DMS 273 (cell line): ENCODE results near the gene ABCC5.
A peak's percentile ranks its signal among the peaks of the same experiment; 100 is the strongest.
"Not testable (repeated sequence)": the region's sequence is repeated elsewhere in the genome, so short reads cannot be mapped to it uniquely, and the experiment has no call there.

Source experiments
- DNase-seq: peaks from one replicate; lab custom pipeline; 2025; ENCODE audit not compliant: unreplicated experiment; lab: John Stamatoyannopoulos, UW

Gene ABCC5

GRCh38 chr3:184016811-184017671 lies 643 bp downstream of the ABCC5 start:
- peak; percentile 89 for DNase-seq

DNA sequence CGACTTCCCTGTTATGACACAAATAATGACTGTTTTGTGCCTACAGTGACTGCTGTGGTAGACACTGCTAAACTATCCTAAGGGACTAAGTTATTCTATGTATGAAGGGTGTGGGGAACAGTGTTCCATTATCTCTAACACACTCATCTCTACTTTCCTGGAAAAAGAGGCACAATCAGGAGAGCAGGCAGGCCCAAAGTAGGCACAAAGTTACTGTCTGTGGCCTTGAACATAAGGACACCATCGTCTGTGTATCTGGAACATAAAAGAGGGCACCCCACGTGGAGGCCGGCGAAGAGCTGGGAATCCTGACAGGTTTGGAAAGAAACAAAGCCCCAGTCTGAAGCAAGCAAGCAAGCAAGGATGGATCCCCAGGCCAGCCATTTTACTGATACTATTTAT lies 1.5 kb downstream of the ABCC5 start:
- DNase-seq: peak; percentile 51

- peak; percentile 90 for DNase-seq
Measured at GRCh38 chr3:184015381-184016019, 2.2 kb downstream of the ABCC5 start.

DNA sequence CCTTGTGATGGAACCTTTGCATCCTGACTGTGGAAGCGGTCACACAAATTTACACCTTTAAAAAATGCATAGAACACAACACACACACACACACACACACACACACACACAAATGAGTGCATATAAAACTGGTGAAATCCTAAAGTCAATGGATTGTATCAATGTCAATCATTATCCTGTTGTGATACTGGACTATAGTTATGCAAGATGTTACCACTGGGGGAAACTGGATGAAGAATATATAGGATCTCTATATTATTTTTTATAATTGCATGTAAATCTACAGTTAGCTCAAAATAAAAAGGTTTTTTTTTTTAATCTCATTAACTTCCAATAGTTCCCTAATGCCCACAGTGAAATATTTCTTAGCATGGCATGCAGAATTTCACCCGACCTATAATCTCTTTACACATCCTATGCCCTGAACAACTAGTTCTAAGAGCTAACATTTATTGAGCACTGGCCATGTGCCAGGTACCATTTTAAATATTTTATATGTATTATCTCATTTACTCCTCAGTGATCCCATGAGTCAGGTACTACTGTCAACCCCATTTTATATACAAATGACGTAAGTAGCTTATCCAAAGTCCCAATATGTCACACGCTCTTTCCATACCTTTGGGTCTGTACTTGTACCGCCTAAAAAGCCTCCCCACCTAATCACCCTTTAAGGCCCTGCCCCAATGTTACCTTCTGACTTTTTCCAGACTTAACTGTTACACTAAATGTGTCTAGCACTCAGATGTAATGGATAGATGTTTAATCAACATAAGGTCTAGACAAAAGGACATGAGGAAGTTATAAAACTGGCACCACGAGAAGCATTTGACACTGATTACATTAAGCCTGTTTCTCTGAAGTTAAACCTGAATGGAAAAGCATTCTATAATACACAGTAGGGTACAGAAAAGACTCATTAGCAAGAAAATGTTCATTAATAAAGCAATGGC lies 5.5 kb downstream of the ABCC5 start:
- DNase-seq: no peak

- DNase-seq: no peak
Measured at GRCh38 chr3:184011230-184011876, 6.3 kb downstream of the ABCC5 start.

DNA sequence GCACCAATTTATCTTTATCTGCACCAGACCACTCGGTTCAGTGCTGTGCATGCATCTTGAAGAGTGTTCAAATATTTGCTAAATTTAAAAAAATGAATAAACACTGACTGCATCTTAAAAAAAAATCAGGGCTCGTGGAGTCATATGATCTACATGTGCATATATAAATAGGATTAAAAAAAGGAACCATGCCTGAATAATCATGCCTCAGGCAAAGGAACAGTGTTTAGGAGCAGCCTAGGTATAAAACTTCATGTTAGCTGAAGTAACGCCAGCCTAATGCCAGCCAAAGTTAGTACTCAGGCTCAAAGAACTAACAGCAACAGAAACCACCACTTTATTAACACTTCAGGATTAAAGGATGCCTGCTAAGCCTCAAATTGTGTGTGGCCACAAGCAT lies 9.5 kb downstream of the ABCC5 start:
- DNase-seq: no peak

GRCh38 chr3:184007143-184007813 lies 10.4 kb downstream of the ABCC5 start:
- not testable (repeated sequence) for DNase-seq

DNA sequence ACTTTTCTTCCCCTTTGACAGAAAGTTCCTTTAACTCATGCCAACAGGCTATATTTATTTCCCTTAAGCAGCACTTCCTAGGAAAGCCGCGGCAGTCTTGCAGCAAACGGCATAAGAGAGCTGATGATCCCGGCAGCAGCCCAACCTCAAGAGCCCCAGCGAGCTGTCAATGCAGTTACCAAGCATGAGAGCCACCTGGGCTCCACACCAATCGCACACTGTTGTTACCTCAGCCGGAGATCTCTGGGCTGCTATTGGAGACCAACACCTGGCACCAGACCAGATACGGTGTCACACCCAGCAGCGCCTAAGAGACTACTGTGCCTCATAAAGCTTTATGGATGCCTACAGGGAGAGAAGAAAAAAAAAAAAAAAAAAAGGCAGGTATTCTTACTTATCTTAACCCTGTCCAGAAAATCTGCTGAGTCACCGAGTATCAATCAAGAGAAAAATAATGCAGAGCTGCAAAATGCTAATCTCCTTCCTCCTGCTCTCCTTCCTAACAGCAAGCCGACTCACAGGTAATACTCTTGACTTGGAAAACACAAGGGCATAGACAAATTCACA lies 11.7 kb downstream of the ABCC5 start:
- peak; percentile 97 for DNase-seq

DNA sequence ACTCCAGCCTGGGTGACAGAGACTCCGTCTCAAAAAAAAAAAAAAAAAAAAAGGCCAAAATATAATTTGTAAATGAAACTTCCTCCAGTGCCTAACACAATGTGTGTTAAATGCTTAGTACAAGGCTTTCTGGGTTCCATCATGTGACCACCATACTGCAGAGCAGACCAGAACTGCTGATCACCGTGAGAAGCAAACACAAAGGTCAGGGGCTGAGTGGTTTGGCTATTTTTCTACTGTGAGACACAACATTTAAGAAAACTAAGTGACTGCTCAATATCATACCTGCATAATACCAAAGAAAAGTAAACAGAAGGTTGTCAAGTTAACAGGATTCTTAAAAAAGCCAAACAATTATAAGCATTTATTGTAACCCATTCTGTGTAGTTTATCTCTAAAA lies 13.2 kb downstream of the ABCC5 start:
- no peak for DNase-seq

DNA sequence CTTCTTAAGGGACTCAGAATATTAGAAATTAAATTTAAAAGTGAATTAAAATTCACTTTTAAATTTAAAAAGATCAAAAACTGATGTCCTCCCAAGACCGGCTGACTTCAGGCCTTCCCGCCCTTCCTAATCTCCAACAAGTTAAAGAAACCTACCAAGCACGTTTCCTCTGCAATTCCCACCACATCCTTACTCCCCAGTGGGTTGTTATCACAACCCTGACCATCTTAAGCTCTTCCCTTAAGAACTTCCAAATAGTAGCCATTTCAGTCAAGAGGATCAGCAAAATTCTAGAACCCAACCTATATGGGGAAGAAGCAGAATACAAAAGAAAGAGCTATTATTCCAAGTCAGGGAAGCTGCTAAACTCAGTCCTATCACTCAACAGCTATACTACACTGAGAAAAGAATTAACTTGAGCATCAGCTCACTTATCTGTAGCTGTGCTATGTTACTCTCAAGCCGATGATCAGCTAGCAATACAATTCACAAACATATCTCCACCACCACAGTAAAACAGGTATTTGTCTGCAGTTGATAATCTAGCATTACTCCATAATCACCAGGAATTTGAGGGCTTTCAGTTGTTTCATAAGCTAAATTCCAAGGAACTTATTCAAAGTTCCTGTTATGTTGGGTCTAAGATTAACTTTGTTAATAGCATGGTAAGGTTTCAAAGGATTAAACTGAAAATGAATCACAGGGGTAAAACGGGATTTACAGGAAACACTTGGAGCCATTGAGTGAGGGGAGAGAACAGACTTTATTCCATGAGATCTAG lies 14.3 kb downstream of the ABCC5 start:
- DNase-seq: no peak

DNA sequence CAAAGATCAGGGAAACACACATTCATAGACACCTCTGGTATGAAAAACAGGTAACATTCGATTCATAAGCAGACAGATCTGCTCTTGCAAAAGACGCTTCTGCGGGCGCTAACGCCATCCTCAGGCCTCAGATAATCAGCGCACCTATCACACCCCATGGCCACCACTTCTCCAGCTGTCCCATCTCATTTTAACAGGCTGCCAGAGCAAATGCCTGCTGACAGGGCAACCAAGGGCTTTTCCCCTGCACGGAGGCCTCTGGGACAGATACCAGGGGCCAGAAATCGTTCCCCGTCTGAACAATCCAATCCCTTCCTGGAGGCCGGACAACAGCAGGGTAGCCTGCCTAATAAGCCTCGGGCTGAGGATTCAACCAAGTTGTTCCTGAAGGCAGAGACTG lies 15.2 kb downstream of the ABCC5 start:
- no peak for DNase-seq

- no peak for DNase-seq
Measured at GRCh38 chr3:184001761-184002160, 15.9 kb downstream of the ABCC5 start.

- no peak for DNase-seq
Measured at GRCh38 chr3:183991403-183991802, 26.3 kb downstream of the ABCC5 start.

DNA sequence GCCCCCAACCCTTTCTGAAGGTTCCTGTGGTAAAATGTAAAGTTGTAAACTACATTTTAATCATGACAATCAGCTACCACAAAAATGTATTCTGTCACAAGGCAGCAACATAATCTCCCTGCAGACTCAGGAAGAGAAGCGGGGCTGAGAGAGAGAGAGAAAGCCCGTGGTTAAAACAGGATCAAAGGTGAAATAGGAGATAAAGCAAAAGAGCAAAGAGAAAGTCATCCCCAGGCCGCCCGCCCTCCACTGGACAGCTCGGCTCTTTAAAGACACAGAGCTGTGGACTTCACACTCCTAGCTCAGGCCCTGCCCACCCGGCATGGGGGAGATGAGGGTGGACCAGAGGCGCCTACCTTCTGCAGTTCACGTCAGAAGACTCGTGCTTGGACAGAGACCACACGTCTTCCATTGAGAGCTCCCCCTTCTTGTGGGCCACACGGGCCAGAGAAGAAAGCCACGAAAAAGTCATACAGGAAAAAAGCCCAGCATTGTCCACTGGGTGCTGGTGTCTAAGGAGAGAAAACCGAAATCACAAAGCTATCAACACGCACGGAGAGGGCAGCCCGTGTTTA lies 29.4 kb downstream of the ABCC5 start:
- DNase-seq: no peak

DNA sequence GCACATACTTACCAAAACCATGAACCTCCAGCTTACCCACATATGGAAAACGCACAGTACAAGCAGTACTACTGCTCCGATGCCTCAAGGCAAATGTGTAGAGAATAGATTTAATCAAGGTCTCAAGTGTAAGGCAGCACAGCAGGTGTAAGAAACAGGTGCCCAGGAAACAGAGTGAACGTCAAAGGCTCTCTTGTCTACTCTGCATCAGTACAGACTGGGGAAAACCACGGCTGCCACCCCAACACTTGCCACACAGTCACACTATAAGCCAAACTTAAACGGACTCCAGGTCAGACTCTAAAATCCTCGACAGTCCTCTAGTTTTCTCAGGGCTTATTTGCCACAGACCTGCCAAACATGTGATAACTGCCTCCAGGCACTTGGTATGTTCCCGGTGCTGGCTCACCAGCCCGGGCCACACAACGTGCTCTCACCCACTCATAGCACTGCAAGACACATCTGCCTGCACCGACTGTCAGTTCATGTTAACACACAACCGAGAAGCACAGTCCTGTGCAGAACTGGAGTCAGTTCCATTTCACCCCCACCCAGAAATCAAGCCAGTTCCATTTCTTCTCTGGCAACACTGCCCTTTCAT lies 30.6 kb downstream of the ABCC5 start:
- DNase-seq: no peak

DNA sequence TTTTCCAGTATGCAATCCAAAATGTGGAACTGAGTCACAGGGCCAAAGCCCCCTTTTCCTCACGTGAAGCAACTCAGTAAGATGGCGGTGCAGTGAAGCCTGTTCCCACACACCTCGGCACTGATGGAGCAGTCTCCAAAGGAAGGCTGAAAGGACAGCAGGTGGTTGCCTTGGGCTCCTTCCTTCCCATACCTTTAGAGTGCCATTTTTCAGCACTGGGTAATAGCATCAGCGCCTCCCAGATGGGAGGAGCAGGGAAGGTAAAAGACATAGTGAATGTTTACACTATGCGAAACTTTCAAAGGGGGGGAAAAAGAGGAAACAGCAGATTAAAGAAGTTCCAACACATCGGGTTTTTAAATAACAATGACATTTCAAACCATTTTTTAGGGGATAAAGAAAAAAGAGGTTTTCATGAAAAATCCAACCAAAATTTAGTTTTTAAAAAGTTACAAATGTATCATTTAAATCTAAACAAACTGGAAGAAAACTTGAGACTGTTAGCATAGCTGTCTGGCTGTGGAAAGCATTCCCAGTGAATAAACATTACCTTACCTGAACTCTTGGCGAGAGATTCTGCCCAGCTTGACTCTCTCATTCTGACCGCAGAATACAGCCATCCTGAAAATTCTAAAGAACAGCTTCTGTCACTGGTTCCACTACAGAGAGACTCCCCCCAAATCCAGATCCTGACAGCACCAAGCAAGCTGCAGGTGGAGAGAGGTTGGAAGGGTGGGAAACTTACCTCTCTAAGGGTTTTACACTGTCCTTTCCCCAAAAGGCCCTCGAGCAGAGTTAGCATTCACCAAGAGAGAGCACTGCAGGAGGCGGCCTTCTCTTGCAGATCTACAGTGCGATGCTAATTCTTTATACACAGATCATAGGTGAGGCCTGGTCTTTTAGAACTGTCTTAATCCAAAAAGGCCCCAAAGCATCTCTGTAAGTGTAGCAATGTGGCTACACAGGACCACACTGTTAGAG lies 32.6 kb downstream of the ABCC5 start:
- no peak for DNase-seq

DNA sequence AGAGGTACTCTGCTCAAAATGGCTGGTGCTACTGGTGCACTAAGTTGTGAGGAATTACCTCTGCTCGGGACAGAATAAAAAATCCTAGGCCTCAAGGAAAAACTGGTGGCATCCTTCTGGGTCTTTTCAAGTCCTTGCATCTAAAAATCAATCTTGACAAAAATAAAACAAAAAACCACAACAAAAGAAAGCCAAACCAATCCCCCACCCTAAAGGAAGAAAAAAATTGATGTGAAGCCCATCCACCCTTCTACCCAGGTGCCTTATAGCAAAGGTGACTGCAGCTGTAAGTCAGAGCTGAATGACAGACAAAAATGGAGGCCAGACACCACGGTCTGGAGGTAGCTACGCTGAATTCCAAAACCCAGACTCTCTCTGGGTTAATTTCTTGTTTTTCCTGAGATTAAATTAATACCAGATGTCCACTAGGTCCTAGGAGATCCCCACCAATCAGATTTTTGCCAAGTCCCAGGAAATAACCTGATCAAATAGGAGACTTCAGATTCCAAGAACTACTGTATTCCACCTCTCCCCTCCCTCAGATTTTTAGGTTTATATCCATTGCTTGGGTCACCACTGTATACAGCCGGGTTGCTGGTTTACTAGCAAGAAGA lies 33.5 kb downstream of the ABCC5 start:
- no peak for DNase-seq
